Central memory CD8-positive, alpha-beta T cell (primary cell): ENCODE data around the gene USF1.

ENCODE experiments used
- ATAC-seq: fragments of 150-1000 bp; cut with Tn5 transposase; replicated peaks from 2 replicates; pipeline ENCODE4 v1.10.0; 2022; ENCODE audit warnings: mild to moderate bottlenecking, moderate FRiP score, moderate number of reproducible peaks; ENCODE audit not compliant: poor library complexity, severe bottlenecking; ENCODE audit errors: extremely low read depth
- DNase-seq, 2 donors: peaks; one replicate each; pipeline ENCODE4 v3.0.0; 2021; ENCODE audit warnings: low spot score in 2 of 2
- H3K27ac Mint-ChIP-seq: one replicate; pipeline ENCODE4 v1.8.0; 2022; ENCODE audit warnings: low read depth, mild to moderate bottlenecking, moderate library complexity, mixed read lengths
- H3K27me3 Mint-ChIP-seq: one replicate; pipeline ENCODE4 v1.8.0; 2022; ENCODE audit warnings: mixed read lengths
- H3K36me3 Mint-ChIP-seq: one replicate; pipeline ENCODE4 v1.8.0; 2022; ENCODE audit warnings: mild to moderate bottlenecking, moderate library complexity, mixed read lengths; ENCODE audit not compliant: insufficient read depth
- H3K4me1 Mint-ChIP-seq: one replicate; pipeline ENCODE4 v1.8.0; 2022; ENCODE audit warnings: mixed read lengths
- H3K4me3 Mint-ChIP-seq: one replicate; pipeline ENCODE4 v1.8.0; 2022; ENCODE audit warnings: mild to moderate bottlenecking, moderate library complexity, mixed read lengths
- H3K9me3 Mint-ChIP-seq: one replicate; pipeline ENCODE4 v1.8.0; 2022; ENCODE audit warnings: mixed read lengths

Gene USF1

DNA sequence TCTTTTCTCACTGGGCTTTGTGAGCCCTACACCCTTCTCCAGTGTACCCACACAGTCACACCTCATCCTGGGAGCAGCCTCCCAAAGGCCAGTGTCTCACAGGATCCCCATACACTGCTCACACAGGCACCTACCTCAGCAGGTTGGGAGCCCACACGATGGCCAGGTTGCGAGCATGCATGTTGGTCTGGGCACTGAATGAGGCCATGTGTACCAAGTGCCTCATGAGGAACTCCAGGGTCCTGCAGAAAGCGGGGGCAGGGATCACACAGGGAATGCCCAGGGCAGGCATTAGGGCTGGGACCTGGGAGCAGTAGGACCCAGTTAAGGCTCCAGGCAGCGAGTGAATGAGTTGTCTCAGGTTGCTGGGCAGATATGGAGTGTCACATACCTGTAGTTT lies 8.5 kb upstream of the USF1 start:
- ATAC-seq (no peak), DNase-seq (no peak)
- no peak overlapping the region for H3K27ac Mint-ChIP-seq
- no peaks in the 10 kb centered on the region for H3K9me3 Mint-ChIP-seq
- H3K27me3 Mint-ChIP-seq, result no peaks in the 10 kb centered on the region
- no peak overlapping the region for H3K4me3 Mint-ChIP-seq
- H3K4me1 Mint-ChIP-seq, result peaks cover 30% of the 10 kb centered on the region
- H3K36me3 Mint-ChIP-seq, result peaks cover 82% of the 10 kb centered on the region

DNA sequence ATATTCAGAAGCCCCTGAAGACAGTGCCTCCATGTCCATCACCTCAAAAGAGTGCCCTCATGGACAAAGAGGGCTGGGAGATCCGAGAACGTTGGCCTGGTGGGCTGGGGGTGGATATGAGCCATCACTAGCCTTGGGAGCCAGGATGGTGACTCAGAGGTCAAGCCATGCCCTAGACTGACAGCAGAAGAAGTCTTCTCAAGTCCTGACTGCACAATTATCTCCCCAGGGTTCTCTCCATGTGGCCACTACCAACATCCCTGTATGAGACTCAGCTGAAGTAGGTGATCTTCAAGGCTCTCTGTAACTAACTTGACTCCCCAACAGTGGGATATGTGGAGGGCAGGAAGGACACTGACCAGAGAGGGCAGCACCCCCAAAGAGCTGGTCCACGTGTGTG lies 7.1 kb upstream of the USF1 start:
- DNase-seq (no peak), ATAC-seq (no peak)
- no peaks in the 10 kb centered on the region for H3K27me3 Mint-ChIP-seq
- no peaks in the 10 kb centered on the region for H3K9me3 Mint-ChIP-seq
- H3K4me1 Mint-ChIP-seq, result peaks cover 39% of the 10 kb centered on the region
- H3K4me3 Mint-ChIP-seq, result no peak overlapping the region
- H3K27ac Mint-ChIP-seq, result peak overlapping the region; percentile 72
- H3K36me3 Mint-ChIP-seq, result peaks cover 81% of the 10 kb centered on the region

- ATAC-seq (no peak), DNase-seq (no peak)
- Mint-ChIP-seq H3K4me3 (no peak overlapping the region), H3K36me3 (peaks cover 65% of the 10 kb centered on the region), H3K27me3 (no peaks in the 10 kb centered on the region), H3K4me1 (peaks cover 46% of the 10 kb centered on the region), H3K27ac (no peak overlapping the region), H3K9me3 (no peaks in the 10 kb centered on the region)
Observed at GRCh38 chr1:161051219-161051618, 5.4 kb upstream of the USF1 start.

DNA sequence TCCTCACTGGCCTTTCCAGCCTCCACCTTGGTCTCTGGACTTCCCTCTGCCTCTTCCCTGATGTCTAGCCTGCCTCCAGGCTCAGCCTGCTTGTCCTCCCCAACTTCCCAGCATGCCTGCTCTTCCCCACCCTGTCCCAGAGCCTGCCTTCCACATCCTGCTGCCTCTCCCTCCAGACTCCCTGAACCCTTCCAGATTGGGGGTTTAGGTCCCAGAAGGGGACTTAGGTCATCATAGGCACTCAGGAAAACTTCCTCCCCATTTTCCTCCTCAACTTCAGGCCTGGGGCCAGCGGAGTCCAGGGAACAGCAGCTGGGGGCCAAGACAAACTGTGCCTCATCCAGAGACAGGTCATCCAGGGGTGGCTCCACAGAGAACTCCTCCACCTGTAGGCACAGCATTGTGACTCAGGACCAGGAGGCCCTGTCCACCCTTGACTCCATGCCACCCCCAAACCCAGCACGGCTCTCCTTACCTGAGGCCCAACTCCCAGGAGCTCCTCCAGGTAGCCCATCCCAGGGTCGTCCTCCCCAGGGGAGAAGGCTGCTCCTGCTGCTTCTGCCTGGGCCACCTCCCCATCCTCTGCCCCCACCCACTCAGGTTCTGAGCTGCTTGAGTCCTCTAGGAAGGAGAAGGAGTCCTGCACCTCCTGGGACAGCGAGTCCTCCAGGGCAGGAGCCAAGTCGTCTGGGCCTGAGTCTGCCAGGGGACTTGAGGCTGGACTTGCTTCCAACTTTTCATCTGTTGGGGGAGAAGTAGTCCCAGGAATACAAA lies 3.4 kb upstream of the USF1 start:
- ATAC-seq, result no peak
- H3K9me3 Mint-ChIP-seq, result no peaks in the 10 kb centered on the region
- H3K36me3 Mint-ChIP-seq, result peaks cover 58% of the 10 kb centered on the region
- no peaks in the 10 kb centered on the region for H3K27me3 Mint-ChIP-seq
- peak overlapping the region; percentile 96 for H3K27ac Mint-ChIP-seq
- DNase-seq, result no peak
- peaks cover 59% of the 10 kb centered on the region for H3K4me1 Mint-ChIP-seq
- no peak overlapping the region for H3K4me3 Mint-ChIP-seq

GRCh38 chr1:161047436-161048420 lies 2.0 kb upstream of the USF1 start:
- peak overlapping the region; percentile 96 for H3K27ac Mint-ChIP-seq
- peaks cover 49% of the 10 kb centered on the region for H3K36me3 Mint-ChIP-seq
- no peaks in the 10 kb centered on the region for H3K9me3 Mint-ChIP-seq
- H3K4me3 Mint-ChIP-seq, result peak overlapping the region; percentile 89
- no peaks in the 10 kb centered on the region for H3K27me3 Mint-ChIP-seq
- DNase-seq (no peak), ATAC-seq (no peak)
- peaks cover 55% of the 10 kb centered on the region for H3K4me1 Mint-ChIP-seq

DNA sequence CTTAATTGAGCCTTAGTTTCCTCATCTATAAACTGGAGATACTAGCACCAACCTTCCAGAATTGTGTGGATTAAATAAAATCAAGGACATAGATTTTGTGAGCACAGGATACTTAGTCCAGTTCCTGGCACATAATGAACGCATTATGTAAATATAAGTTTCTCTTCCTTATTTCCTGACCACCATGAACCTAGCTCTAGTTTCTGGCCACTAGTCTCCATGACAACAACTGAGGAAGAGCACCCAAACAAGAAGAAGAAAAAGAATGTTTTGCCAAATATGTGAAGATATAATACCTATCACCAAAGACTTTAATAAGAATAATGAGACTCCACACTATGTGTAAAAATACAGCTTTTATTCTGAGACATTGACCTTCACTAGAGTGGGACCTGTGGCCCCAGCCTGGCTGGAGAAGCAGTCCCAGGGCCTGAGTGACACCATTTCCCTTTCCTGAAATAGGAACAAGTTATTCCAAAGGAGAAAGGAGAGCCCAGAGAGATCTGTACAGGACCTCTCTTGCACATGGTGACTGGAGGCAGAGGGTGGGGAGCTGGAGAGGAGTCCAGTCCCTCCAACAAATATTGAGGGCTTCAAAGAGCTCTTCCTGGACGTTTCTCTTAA lies 940 bp upstream of the USF1 start:
- Mint-ChIP-seq H3K27me3 (no peaks in the 10 kb centered on the region), H3K9me3 (no peaks in the 10 kb centered on the region), H3K36me3 (peaks cover 44% of the 10 kb centered on the region), H3K27ac (peak overlapping the region; percentile 96), H3K4me1 (peaks cover 56% of the 10 kb centered on the region), H3K4me3 (peak overlapping the region; percentile 89)
- no peak for ATAC-seq
- DNase-seq, result no peak

- Mint-ChIP-seq H3K36me3 (peaks cover 49% of the 10 kb centered on the region), H3K27ac (peak overlapping the region; percentile 96), H3K4me3 (peak overlapping the region; percentile 89), H3K27me3 (no peaks in the 10 kb centered on the region), H3K4me1 (peaks cover 61% of the 10 kb centered on the region), H3K9me3 (no peaks in the 10 kb centered on the region)
- ATAC-seq, result peak; percentile 45
- peak in 1 of 2 donors; percentile 45 for DNase-seq
Observed at GRCh38 chr1:161044908-161045735, 655 bp downstream of the USF1 start.

DNA sequence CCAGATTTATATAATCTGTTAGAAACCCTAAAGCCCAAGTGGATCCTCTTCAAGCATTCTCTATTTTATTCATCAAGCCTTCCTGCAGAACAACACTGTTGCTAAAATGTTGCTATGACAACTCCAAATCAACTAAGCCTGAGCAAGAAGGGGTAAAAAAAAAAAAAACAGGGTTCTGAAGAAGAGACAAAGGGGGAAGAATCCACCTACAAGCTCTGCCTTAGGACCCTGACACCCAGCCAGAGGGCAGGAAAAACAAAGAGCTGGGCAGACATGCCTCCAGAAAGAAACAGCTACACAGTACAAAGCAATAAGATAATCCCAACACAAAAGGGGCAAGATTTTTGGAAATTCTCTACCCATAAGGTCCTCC lies 1.3 kb downstream of the USF1 start:
- Mint-ChIP-seq H3K36me3 (peaks cover 47% of the 10 kb centered on the region), H3K4me3 (peak overlapping the region; percentile 89), H3K4me1 (peaks cover 61% of the 10 kb centered on the region), H3K9me3 (no peaks in the 10 kb centered on the region), H3K27me3 (no peaks in the 10 kb centered on the region), H3K27ac (peak overlapping the region; percentile 96)
- peak; percentile 17 for ATAC-seq
- no peak for DNase-seq

GRCh38 chr1:161039546-161039945 lies 6.2 kb downstream of the USF1 start:
- peak overlapping the region; percentile 92 for H3K4me3 Mint-ChIP-seq
- H3K9me3 Mint-ChIP-seq, result no peaks in the 10 kb centered on the region
- H3K27ac Mint-ChIP-seq, result peak overlapping the region; percentile 87
- peaks cover 37% of the 10 kb centered on the region for H3K4me1 Mint-ChIP-seq
- no peak for ATAC-seq
- no peak for DNase-seq
- peaks cover 32% of the 10 kb centered on the region for H3K36me3 Mint-ChIP-seq
- H3K27me3 Mint-ChIP-seq, result no peaks in the 10 kb centered on the region

DNA sequence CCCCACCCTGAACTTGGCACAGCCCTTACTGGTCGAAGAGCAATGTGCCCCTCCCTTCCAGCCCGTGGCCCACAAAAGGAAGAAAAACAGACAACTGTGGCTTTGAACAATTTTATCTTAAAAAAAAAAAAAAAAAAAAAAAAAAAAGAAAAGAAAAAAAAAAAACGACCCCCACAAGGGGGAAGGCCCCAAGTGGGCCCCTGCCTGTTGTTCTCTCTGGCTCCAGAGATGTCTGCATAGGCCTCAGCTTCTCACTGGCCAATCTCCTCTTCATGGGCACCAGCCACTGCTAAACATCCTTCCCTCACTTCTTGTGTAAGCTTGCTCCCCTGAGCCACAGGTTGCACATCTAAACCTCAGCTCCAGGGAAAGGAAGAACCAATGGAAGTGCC lies 6.6 kb downstream of the USF1 start:
- H3K36me3 Mint-ChIP-seq, result peaks cover 30% of the 10 kb centered on the region
- H3K27me3 Mint-ChIP-seq, result no peaks in the 10 kb centered on the region
- no peaks in the 10 kb centered on the region for H3K9me3 Mint-ChIP-seq
- H3K27ac Mint-ChIP-seq, result peak overlapping the region; percentile 87
- peaks cover 33% of the 10 kb centered on the region for H3K4me1 Mint-ChIP-seq
- DNase-seq (no peak), ATAC-seq (no peak)
- H3K4me3 Mint-ChIP-seq, result peak overlapping the region; percentile 92

GRCh38 chr1:161038523-161039153 lies 7.1 kb downstream of the USF1 start, which contains the start of gene TSTD1:
TSS of gene TSTD1 (minus strand) at chr1:161038964. CDS start at chr1:161038889, 75 bp downstream.
- peak within 1 kb of the TSS; percentile 87 for H3K27ac Mint-ChIP-seq
- DNase-seq (peak; percentile 73 to 77), ATAC-seq (peak; percentile 90)
- peaks cover 32% of the 10 kb centered on the region for H3K4me1 Mint-ChIP-seq
- H3K4me3 Mint-ChIP-seq, result peak within 1 kb of the TSS; percentile 92
- H3K9me3 Mint-ChIP-seq, result no peaks in the 10 kb centered on the region
- no peaks in the 10 kb centered on the region for H3K27me3 Mint-ChIP-seq
- H3K36me3 Mint-ChIP-seq, result peaks cover 30% of the 10 kb centered on the region
